HG02981 (cell line): Measurements from ENCODE around the gene SLC25A21.

Source experiments
- ATAC-seq: cut with Tn5 transposase; IDR thresholded peaks from one replicate; pipeline ENCODE4 v1.9.1; 2021; ENCODE audit warnings: mild to moderate bottlenecking, moderate library complexity; ENCODE audit not compliant: unreplicated experiment

The SLC25A21 gene

GRCh38 chr14:36949371-36949770, 223.0 kb downstream of the SLC25A21 start:
- no peak for ATAC-seq

- no peak for ATAC-seq
Observed at GRCh38 chr14:36948157-36948859, 224.1 kb downstream of the SLC25A21 start.

- ATAC-seq: no peak
Observed at GRCh38 chr14:36947362-36947761, 225.0 kb downstream of the SLC25A21 start.

GRCh38 chr14:36946872-36947271, 225.5 kb downstream of the SLC25A21 start:
- no peak for ATAC-seq

- ATAC-seq: no peak
Observed at GRCh38 chr14:36944307-36945010, 227.9 kb downstream of the SLC25A21 start.

GRCh38 chr14:36942522-36943245, 229.7 kb downstream of the SLC25A21 start:
- no peak for ATAC-seq

- peak; percentile 94 for ATAC-seq
Observed at GRCh38 chr14:36941783-36942521, 230.5 kb downstream of the SLC25A21 start.

- ATAC-seq: no peak
Observed at GRCh38 chr14:36940476-36940875, 231.9 kb downstream of the SLC25A21 start.

GRCh38 chr14:36939265-36939664, 233.1 kb downstream of the SLC25A21 start:
- no peak for ATAC-seq

GRCh38 chr14:36938678-36939077, 233.7 kb downstream of the SLC25A21 start:
- no peak for ATAC-seq

- no peak for ATAC-seq
Observed at GRCh38 chr14:36935976-36936678, 236.3 kb downstream of the SLC25A21 start.

- ATAC-seq: no peak
Observed at GRCh38 chr14:36934304-36934703, 238.1 kb downstream of the SLC25A21 start.

- ATAC-seq: no peak
Observed at GRCh38 chr14:36931791-36932190, 240.6 kb downstream of the SLC25A21 start.

- no peak for ATAC-seq
Observed at GRCh38 chr14:36928432-36928831, 244.0 kb downstream of the SLC25A21 start.

GRCh38 chr14:36925094-36925493, 247.3 kb downstream of the SLC25A21 start:
- no peak for ATAC-seq

- ATAC-seq: no peak
Observed at GRCh38 chr14:36916668-36917067, 255.7 kb downstream of the SLC25A21 start.

- ATAC-seq: no peak
Observed at GRCh38 chr14:36915081-36915480, 257.3 kb downstream of the SLC25A21 start.

- no peak for ATAC-seq
Observed at GRCh38 chr14:36910578-36910977, 261.8 kb downstream of the SLC25A21 start.

- ATAC-seq: no peak
Observed at GRCh38 chr14:36905272-36905888, 267.0 kb downstream of the SLC25A21 start.

- no peak for ATAC-seq
Observed at GRCh38 chr14:36901861-36902260, 270.5 kb downstream of the SLC25A21 start.
